ENCODE results near the gene SLC7A5.
A peak's percentile ranks its signal among the peaks of the same experiment; 100 is the strongest.

Gene SLC7A5

DNA sequence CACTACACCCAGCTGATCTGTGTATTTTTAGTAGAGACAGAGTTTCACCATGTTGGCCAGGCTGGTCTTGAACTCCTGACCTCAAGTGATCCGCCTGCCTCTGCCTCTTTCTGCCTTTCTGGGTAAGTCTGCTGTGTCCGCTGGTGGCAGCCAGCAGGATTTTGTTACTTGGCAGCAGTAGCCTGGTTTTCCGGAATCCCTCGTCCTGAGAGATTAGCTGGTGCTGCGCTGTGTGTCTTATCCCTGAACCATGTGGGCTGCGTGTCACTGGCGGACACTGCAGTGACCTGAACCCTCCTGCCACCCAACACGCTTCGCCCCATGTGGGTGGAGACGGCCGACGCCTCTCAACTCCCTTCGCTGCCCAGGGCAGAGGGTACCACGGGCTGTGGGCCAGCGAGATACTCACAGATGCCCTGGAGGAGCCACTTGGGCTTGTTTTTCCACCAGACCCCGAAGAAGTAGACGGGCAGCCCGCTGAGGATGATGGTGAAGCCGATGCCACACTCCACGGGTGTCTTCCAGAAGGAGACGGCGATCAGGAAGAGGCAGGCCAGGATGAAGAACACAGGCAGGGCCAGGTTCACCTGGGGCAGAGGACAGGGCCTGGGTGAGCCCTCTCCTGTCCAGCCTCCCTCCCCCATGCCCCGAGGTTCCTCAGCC, 35.2 kb downstream of the SLC7A5 start:
- no peaks in the 10 kb centered on the region for H3K27me3 ChIP-seq (ENCODE audit: insufficient read depth, poor library complexity, severe bottlenecking)
- no peak overlapping the region for H3K4me3 ChIP-seq (ENCODE audit: severe bottlenecking)
- no peak for TF ChIP-seq CTCF (IDR thresholded peaks at IDR 0.05; ENCODE audit: poor library complexity, severe bottlenecking)
- no peak for ATAC-seq (ENCODE audit: low read depth)
- H3K36me3 ChIP-seq (ENCODE audit: low read depth) = peaks cover 97% of the 10 kb centered on the region
- DNase-seq (ENCODE audit: low spot score) = no peak
- peak overlapping the region; percentile 65 for H3K27ac ChIP-seq (ENCODE audit: poor library complexity, severe bottlenecking)
- no peaks in the 10 kb centered on the region for H3K9me3 ChIP-seq (ENCODE audit: severe bottlenecking)
- peaks cover 3% of the 10 kb centered on the region for H3K4me1 ChIP-seq (ENCODE audit: insufficient read depth, poor library complexity, severe bottlenecking)

- Histone ChIP-seq H3K4me1 (ENCODE audit: insufficient read depth, poor library complexity, severe bottlenecking) (peaks cover 3% of the 10 kb centered on the region), H3K4me3 (ENCODE audit: severe bottlenecking) (no peak overlapping the region), H3K36me3 (ENCODE audit: low read depth) (peaks cover 91% of the 10 kb centered on the region), H3K9me3 (ENCODE audit: severe bottlenecking) (no peaks in the 10 kb centered on the region), H3K27ac (ENCODE audit: poor library complexity, severe bottlenecking) (peak overlapping the region; percentile 65), H3K27me3 (ENCODE audit: insufficient read depth, poor library complexity, severe bottlenecking) (no peaks in the 10 kb centered on the region)
- no peak for ATAC-seq (ENCODE audit: low read depth)
- no peak for DNase-seq (ENCODE audit: low spot score)
- no peak for TF ChIP-seq CTCF (IDR thresholded peaks at IDR 0.05; ENCODE audit: poor library complexity, severe bottlenecking)
Observed at GRCh38 chr16:87833548-87833947, 35.8 kb downstream of the SLC7A5 start.

DNA sequence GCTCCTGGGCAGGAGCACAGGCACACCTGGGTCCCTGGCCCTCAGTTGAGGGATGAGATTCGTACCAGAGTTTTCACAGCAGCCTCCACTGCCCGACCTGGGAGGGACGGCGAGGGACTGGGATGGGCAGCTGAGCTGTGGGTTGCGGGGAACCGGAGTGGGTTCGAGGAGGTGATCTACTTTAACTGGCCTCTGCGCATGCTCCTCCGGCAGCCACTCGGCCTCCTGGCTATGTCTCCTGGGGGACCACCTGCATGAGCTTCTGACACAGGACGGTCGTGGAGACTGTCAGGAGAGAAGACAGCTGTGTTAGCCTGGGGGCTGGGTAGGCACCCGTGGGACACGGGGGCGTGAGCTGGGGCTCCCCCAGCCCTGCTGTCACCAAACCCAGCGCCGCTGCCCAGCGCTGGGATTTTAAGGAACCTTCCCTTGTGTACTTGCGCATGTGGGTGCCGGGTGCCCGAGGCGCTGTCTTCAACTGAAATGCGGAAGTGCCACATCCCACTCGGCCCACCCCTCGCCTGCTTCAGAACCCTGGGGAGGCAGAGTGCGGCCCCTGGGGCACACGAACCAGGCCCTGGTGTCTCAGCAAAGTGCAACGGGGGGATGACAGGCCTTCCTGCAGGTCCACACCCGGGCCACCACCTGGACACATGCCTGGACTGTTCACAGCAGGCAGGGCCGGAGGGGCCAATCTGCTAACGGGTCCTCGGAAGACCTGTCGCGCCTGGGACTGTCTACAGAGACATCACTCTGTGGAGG, 36.4 kb downstream of the SLC7A5 start:
- H3K27ac ChIP-seq (ENCODE audit: poor library complexity, severe bottlenecking) = peak overlapping the region; percentile 65
- TF ChIP-seq CTCF (IDR thresholded peaks at IDR 0.05; ENCODE audit: poor library complexity, severe bottlenecking) = no peak
- DNase-seq (ENCODE audit: low spot score) = peak; percentile 73
- H3K4me1 ChIP-seq (ENCODE audit: insufficient read depth, poor library complexity, severe bottlenecking) = peaks cover 3% of the 10 kb centered on the region
- ATAC-seq (ENCODE audit: low read depth) = no peak
- no peaks in the 10 kb centered on the region for H3K9me3 ChIP-seq (ENCODE audit: severe bottlenecking)
- H3K36me3 ChIP-seq (ENCODE audit: low read depth) = peaks cover 85% of the 10 kb centered on the region
- no peaks in the 10 kb centered on the region for H3K27me3 ChIP-seq (ENCODE audit: insufficient read depth, poor library complexity, severe bottlenecking)
- no peak overlapping the region for H3K4me3 ChIP-seq (ENCODE audit: severe bottlenecking)

DNA sequence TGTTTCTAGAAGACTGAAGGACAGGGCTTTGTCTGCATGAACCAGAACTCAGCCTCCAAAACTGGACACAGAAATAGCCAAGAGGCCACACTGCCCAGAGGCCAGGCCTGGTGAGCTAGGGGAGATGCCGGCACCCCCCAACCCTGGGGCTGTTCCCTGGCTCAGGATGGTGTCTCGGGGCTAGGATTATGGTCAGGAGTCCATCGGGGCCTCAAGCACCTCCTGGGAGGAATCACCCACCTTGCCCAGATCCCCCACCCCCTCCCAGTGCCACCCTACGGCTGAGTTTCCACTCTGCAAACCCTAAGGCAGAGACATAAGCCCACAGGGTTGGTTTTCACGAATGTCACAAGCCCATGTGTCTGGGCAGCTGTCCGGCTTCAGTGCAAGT, 37.2 kb downstream of the SLC7A5 start:
- Histone ChIP-seq H3K4me1 (ENCODE audit: insufficient read depth, poor library complexity, severe bottlenecking) (peaks cover 3% of the 10 kb centered on the region), H3K9me3 (ENCODE audit: severe bottlenecking) (no peaks in the 10 kb centered on the region), H3K36me3 (ENCODE audit: low read depth) (peaks cover 77% of the 10 kb centered on the region), H3K27ac (ENCODE audit: poor library complexity, severe bottlenecking) (peak overlapping the region; percentile 65), H3K4me3 (ENCODE audit: severe bottlenecking) (no peak overlapping the region), H3K27me3 (ENCODE audit: insufficient read depth, poor library complexity, severe bottlenecking) (no peaks in the 10 kb centered on the region)
- TF ChIP-seq CTCF (IDR thresholded peaks at IDR 0.05; ENCODE audit: poor library complexity, severe bottlenecking) = no peak
- ATAC-seq (ENCODE audit: low read depth) = no peak
- DNase-seq (ENCODE audit: low spot score) = no peak
